GM23338 (cell line): ENCODE results near the gene DPP9. TPM values are rescaled to one million over a fixed set of nuclear protein-coding genes. Genes with fewer than 3 reads are reported as not detected.

Experiments used
- ATAC-seq: fragments of 200-7000 bp; cut with Tn5 transposase; 3 replicates; pipeline ENCODE4 v1.9.1; 2020
- DNase-seq: peaks from one replicate; pipeline ENCODE4 v3.0.0-alpha.2; 2015; ENCODE audit warnings: low spot score
- H2AFZ ChIP-seq: fragments of 200-600 bp; sonication (generic); 2 replicates; pipeline ENCODE4 v1.8.0; 2016; ENCODE audit warnings: antibody characterized with exemption, mild to moderate bottlenecking, moderate library complexity
- H3F3A ChIP-seq: fragments of 200-600 bp; sonication (generic); replicated peaks from 2 replicates; pipeline ENCODE4 v1.8.0; 2017; ENCODE audit warnings: antibody characterized with exemption, mixed run types, low read depth
- H3K27ac ChIP-seq: fragments of 200-600 bp; sonication (generic); 2 replicates; pipeline ENCODE4 v1.6.1; 2016; ENCODE audit warnings: low read depth
- H3K27me3 ChIP-seq: fragments of 200-600 bp; sonication (generic); 2 replicates; pipeline ENCODE4 v1.8.0; 2016; ENCODE audit warnings: mild to moderate bottlenecking, mixed run types, moderate library complexity; ENCODE audit not compliant: insufficient read depth
- H3K36me3 ChIP-seq: fragments of 200-600 bp; sonication (generic); 2 replicates; pipeline ENCODE4 v1.8.0; 2016; ENCODE audit warnings: mild to moderate bottlenecking; ENCODE audit not compliant: insufficient read depth
- H3K4me1 ChIP-seq: fragments of 200-600 bp; sonication (generic); 2 replicates; pipeline ENCODE4 v1.8.0; 2016; ENCODE audit warnings: mild to moderate bottlenecking, moderate library complexity; ENCODE audit not compliant: insufficient read depth
- H3K4me2 ChIP-seq: fragments of 200-600 bp; sonication (generic); 2 replicates; pipeline ENCODE4 v1.7.1; 2017; ENCODE audit warnings: mixed run types
- H3K4me3 ChIP-seq: fragments of 200-600 bp; sonication (generic); 2 replicates; pipeline ENCODE4 v1.6.1; 2016; ENCODE audit warnings: mixed run types
- H3K79me2 ChIP-seq: fragments of 200-600 bp; sonication (generic); replicated peaks from 2 replicates; pipeline ENCODE4 v1.8.0; 2017; ENCODE audit warnings: mild to moderate bottlenecking; ENCODE audit not compliant: insufficient read depth
- H3K9me2 ChIP-seq: fragments of 200-600 bp; sonication (generic); 2 replicates; pipeline ENCODE4 v1.8.0; 2017; ENCODE audit not compliant: insufficient read depth
- H4K20me1 ChIP-seq: fragments of 200-600 bp; sonication (generic); replicated peaks from 2 replicates; pipeline ENCODE4 v1.8.0; 2017; ENCODE audit warnings: mild to moderate bottlenecking; ENCODE audit not compliant: insufficient read depth
- H3K27ac Mint-ChIP-seq: 2 replicates; pipeline ENCODE4 v1.8.0; 2020; ENCODE audit warnings: inconsistent platforms, mild to moderate bottlenecking, moderate library complexity, mixed read lengths
- H3K27me3 Mint-ChIP-seq: 3 replicates; pipeline ENCODE4 v1.8.0; 2022; ENCODE audit warnings: low read depth, mild to moderate bottlenecking, moderate library complexity, mixed read lengths, inconsistent platforms; ENCODE audit not compliant: insufficient read depth, poor library complexity
- H3K36me3 Mint-ChIP-seq: 3 replicates; pipeline ENCODE4 v1.8.0; 2021; ENCODE audit warnings: low read depth, mild to moderate bottlenecking, inconsistent platforms, moderate library complexity, mixed read lengths
- H3K4me1 Mint-ChIP-seq: 3 replicates; pipeline ENCODE4 v1.8.0; 2020; ENCODE audit warnings: mild to moderate bottlenecking, inconsistent platforms, mixed read lengths
- H3K4me3 Mint-ChIP-seq: 3 replicates; pipeline ENCODE4 v1.8.0; 2021; ENCODE audit warnings: moderate library complexity, mild to moderate bottlenecking, inconsistent platforms, mixed read lengths
- H3K9me3 Mint-ChIP-seq: 3 replicates; pipeline ENCODE4 v1.8.0; 2020; ENCODE audit warnings: moderate library complexity, mild to moderate bottlenecking, inconsistent platforms, mixed read lengths
- CREB1 ChIP-seq: fragments of 250-450 bp; sonication (Bioruptor Pico); IDR thresholded peaks from 2 replicates; pipeline ENCODE4 v1.5.0; 2020; ENCODE audit warnings: low read depth, mild to moderate bottlenecking, moderate library complexity
- EZH2 ChIP-seq: fragments of 200-600 bp; sonication (generic); IDR thresholded peaks from one replicate; pipeline ENCODE4 v1.8.0; 2017; ENCODE audit warnings: antibody characterized with exemption, mild to moderate bottlenecking, low read depth; ENCODE audit not compliant: unreplicated experiment
- EZH2phosphoT487 ChIP-seq: fragments of 200-600 bp; sonication (generic); IDR thresholded peaks from one replicate; pipeline ENCODE4 v1.8.1; 2018; ENCODE audit warnings: antibody characterized with exemption; ENCODE audit not compliant: unreplicated experiment
- JUNB ChIP-seq: IDR thresholded peaks from one replicate; pipeline ENCODE4 v1.6.1; 2016; ENCODE audit warnings: antibody characterized with exemption; ENCODE audit not compliant: unreplicated experiment
- NANOG ChIP-seq: IDR thresholded peaks from 2 replicates; pipeline ENCODE4 v1.6.1; 2016; ENCODE audit warnings: antibody characterized with exemption, borderline replicate concordance
- POLR2AphosphoS5 ChIP-seq: IDR thresholded peaks from 2 replicates; pipeline ENCODE4 v1.6.1; 2016; ENCODE audit warnings: antibody characterized with exemption, low read depth
- STAT1 ChIP-seq: IDR thresholded peaks from one replicate; pipeline ENCODE4 v1.6.1; 2016; ENCODE audit warnings: antibody characterized with exemption; ENCODE audit not compliant: unreplicated experiment
- ZNF114 ChIP-seq: fragments of 250-450 bp; sonication (Bioruptor Pico); IDR thresholded peaks from 2 replicates; pipeline ENCODE4 v1.5.0; 2020; ENCODE audit warnings: mild to moderate bottlenecking, moderate library complexity
- ZNF331 ChIP-seq: fragments of 250-450 bp; sonication (Bioruptor Pico); IDR thresholded peaks from 2 replicates; pipeline ENCODE4 v1.5.0; 2020; ENCODE audit warnings: low read depth, mild to moderate bottlenecking, moderate library complexity
- polyA plus RNA-seq: library from polyadenylated mRNA; unstranded; fragments of >200 nt; fragmentation: Nextera tagmentation; extraction: Ambion mirVana; gene quantifications from 2 replicates; pipeline ENCODE4 v1.2.1, GENCODE V29; 2016
- total RNA-seq: library from RNA; depleted of rRNA; stranded (reverse); fragments of >200 nt; shearing (Covaris generic); gene quantifications from 2 replicates; pipeline ENCODE4 v1.2.3, GENCODE V29; 2014
- TF ChIP-seq, protein P1 (sequence below), 2 experiments: fragments of 200-600 bp in 1 of 2; sonication (generic) in 1 of 2; conservative IDR thresholded peaks; 2 replicates each; pipeline versions ENCODE4 v1.5.1 to v1.6.1; 2016 to 2017; ENCODE audit warnings: antibody characterized with exemption in 2 of 2, low read depth in 2 of 2, mild to moderate bottlenecking in 2 of 2, moderate library complexity in 1 of 2
- TF ChIP-seq, protein P2 (sequence below): fragments of 250-450 bp; sonication (Bioruptor Pico); IDR thresholded peaks from 2 replicates; pipeline ENCODE4 v1.5.0; 2020; ENCODE audit warnings: mild to moderate bottlenecking, moderate library complexity
- TF ChIP-seq, protein P3 (sequence below): IDR thresholded peaks from one replicate; pipeline ENCODE4 v1.6.1; 2018; ENCODE audit warnings: antibody characterized with exemption; ENCODE audit not compliant: unreplicated experiment
- TF ChIP-seq, protein P4 (sequence below): IDR thresholded peaks from 2 replicates; pipeline ENCODE4 v1.6.1; 2016; ENCODE audit warnings: antibody characterized with exemption

Gene DPP9
- total and polyA plus RNA-seq, 2 experiments from 2014 or later = 19.5 to 49.2 TPM

DNA sequence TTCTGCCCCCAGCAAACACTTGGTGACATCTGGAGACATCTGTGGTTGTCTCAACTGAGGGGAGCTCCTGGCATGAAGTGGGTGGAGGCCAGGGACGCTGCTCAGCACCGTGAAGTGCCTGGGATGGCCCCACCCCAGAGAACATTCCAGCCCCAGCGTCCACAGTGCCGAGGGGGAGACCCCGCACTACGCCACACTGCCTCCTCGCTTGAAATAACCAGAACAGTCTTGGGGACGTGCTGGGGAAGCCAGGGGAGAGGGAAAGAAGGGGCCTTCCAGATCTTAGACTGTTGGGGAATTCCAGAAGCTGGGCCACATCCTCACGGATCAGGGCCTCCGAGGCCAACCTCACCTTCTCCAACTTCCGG, 4.2 kb downstream of the DPP9 start:
- peaks cover 5% of the 10 kb centered on the region; the same call in 2 of the 3 replicates for H3K9me3 Mint-ChIP-seq
- no peaks in the 10 kb centered on the region for H3K27me3 ChIP-seq
- no peaks in the 10 kb centered on the region; the same call in 1 of the 2 replicates for H3K36me3 ChIP-seq
- H3K27me3 Mint-ChIP-seq = peaks cover 10% of the 10 kb centered on the region
- TF ChIP-seq EZH2phosphoT487 (no peak), JUNB (no peak), EZH2 (no peak), CREB1 (CRISPR knock-in tag) (no peak), ZNF114 (no peak), POLR2AphosphoS5 (no peak), NANOG (no peak), ZNF331 (CRISPR knock-in tag) (no peak), STAT1 (no peak)
- TF ChIP-seq, protein P1, sequence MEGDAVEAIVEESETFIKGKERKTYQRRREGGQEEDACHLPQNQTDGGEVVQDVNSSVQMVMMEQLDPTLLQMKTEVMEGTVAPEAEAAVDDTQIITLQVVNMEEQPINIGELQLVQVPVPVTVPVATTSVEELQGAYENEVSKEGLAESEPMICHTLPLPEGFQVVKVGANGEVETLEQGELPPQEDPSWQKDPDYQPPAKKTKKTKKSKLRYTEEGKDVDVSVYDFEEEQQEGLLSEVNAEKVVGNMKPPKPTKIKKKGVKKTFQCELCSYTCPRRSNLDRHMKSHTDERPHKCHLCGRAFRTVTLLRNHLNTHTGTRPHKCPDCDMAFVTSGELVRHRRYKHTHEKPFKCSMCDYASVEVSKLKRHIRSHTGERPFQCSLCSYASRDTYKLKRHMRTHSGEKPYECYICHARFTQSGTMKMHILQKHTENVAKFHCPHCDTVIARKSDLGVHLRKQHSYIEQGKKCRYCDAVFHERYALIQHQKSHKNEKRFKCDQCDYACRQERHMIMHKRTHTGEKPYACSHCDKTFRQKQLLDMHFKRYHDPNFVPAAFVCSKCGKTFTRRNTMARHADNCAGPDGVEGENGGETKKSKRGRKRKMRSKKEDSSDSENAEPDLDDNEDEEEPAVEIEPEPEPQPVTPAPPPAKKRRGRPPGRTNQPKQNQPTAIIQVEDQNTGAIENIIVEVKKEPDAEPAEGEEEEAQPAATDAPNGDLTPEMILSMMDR (conservative IDR thresholded peaks at IDR 0.05; ENCODE audit: low read depth in 2 of 2) = no peak
- TF ChIP-seq, protein P2, sequence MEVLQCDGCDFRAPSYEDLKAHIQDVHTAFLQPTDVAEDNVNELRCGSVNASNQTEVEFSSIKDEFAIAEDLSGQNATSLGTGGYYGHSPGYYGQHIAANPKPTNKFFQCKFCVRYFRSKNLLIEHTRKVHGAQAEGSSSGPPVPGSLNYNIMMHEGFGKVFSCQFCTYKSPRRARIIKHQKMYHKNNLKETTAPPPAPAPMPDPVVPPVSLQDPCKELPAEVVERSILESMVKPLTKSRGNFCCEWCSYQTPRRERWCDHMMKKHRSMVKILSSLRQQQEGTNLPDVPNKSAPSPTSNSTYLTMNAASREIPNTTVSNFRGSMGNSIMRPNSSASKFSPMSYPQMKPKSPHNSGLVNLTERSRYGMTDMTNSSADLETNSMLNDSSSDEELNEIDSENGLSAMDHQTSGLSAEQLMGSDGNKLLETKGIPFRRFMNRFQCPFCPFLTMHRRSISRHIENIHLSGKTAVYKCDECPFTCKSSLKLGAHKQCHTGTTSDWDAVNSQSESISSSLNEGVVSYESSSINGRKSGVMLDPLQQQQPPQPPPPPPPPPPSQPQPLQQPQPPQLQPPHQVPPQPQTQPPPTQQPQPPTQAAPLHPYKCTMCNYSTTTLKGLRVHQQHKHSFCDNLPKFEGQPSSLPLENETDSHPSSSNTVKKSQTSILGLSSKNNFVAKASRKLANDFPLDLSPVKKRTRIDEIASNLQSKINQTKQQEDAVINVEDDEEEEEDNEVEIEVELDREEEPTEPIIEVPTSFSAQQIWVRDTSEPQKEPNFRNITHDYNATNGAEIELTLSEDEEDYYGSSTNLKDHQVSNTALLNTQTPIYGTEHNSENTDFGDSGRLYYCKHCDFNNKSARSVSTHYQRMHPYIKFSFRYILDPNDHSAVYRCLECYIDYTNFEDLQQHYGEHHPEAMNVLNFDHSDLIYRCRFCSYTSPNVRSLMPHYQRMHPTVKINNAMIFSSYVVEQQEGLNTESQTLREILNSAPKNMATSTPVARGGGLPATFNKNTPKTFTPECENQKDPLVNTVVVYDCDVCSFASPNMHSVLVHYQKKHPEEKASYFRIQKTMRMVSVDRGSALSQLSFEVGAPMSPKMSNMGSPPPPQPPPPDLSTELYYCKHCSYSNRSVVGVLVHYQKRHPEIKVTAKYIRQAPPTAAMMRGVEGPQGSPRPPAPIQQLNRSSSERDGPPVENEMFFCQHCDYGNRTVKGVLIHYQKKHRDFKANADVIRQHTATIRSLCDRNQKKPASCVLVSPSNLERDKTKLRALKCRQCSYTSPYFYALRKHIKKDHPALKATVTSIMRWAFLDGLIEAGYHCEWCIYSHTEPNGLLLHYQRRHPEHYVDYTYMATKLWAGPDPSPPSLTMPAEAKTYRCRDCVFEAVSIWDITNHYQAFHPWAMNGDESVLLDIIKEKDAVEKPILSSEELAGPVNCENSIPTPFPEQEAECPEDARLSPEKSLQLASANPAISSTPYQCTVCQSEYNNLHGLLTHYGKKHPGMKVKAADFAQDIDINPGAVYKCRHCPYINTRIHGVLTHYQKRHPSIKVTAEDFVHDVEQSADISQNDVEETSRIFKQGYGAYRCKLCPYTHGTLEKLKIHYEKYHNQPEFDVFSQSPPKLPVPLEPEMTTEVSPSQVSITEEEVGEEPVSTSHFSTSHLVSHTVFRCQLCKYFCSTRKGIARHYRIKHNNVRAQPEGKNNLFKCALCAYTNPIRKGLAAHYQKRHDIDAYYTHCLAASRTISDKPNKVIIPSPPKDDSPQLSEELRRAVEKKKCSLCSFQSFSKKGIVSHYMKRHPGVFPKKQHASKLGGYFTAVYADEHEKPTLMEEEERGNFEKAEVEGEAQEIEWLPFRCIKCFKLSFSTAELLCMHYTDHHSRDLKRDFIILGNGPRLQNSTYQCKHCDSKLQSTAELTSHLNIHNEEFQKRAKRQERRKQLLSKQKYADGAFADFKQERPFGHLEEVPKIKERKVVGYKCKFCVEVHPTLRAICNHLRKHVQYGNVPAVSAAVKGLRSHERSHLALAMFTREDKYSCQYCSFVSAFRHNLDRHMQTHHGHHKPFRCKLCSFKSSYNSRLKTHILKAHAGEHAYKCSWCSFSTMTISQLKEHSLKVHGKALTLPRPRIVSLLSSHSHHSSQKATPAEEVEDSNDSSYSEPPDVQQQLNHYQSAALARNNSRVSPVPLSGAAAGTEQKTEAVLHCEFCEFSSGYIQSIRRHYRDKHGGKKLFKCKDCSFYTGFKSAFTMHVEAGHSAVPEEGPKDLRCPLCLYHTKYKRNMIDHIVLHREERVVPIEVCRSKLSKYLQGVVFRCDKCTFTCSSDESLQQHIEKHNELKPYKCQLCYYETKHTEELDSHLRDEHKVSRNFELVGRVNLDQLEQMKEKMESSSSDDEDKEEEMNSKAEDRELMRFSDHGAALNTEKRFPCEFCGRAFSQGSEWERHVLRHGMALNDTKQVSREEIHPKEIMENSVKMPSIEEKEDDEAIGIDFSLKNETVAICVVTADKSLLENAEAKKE (CRISPR knock-in tag) = no peak
- TF ChIP-seq, protein P3, sequence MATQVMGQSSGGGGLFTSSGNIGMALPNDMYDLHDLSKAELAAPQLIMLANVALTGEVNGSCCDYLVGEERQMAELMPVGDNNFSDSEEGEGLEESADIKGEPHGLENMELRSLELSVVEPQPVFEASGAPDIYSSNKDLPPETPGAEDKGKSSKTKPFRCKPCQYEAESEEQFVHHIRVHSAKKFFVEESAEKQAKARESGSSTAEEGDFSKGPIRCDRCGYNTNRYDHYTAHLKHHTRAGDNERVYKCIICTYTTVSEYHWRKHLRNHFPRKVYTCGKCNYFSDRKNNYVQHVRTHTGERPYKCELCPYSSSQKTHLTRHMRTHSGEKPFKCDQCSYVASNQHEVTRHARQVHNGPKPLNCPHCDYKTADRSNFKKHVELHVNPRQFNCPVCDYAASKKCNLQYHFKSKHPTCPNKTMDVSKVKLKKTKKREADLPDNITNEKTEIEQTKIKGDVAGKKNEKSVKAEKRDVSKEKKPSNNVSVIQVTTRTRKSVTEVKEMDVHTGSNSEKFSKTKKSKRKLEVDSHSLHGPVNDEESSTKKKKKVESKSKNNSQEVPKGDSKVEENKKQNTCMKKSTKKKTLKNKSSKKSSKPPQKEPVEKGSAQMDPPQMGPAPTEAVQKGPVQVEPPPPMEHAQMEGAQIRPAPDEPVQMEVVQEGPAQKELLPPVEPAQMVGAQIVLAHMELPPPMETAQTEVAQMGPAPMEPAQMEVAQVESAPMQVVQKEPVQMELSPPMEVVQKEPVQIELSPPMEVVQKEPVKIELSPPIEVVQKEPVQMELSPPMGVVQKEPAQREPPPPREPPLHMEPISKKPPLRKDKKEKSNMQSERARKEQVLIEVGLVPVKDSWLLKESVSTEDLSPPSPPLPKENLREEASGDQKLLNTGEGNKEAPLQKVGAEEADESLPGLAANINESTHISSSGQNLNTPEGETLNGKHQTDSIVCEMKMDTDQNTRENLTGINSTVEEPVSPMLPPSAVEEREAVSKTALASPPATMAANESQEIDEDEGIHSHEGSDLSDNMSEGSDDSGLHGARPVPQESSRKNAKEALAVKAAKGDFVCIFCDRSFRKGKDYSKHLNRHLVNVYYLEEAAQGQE = no peak
- TF ChIP-seq, protein P4, sequence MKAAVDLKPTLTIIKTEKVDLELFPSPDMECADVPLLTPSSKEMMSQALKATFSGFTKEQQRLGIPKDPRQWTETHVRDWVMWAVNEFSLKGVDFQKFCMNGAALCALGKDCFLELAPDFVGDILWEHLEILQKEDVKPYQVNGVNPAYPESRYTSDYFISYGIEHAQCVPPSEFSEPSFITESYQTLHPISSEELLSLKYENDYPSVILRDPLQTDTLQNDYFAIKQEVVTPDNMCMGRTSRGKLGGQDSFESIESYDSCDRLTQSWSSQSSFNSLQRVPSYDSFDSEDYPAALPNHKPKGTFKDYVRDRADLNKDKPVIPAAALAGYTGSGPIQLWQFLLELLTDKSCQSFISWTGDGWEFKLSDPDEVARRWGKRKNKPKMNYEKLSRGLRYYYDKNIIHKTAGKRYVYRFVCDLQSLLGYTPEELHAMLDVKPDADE = no peak
- H3F3A ChIP-seq = no peaks in the 10 kb centered on the region
- DNase-seq = no peak
- no peaks in the 10 kb centered on the region; the same call in 1 of the 2 replicates for H4K20me1 ChIP-seq
- peaks cover 9% of the 10 kb centered on the region; the same call in 1 of the 2 replicates for H3K4me1 ChIP-seq
- no peak overlapping the region for H3K4me3 ChIP-seq
- H3K4me2 ChIP-seq = no peak overlapping the region
- H3K36me3 Mint-ChIP-seq = peaks cover 40% of the 10 kb centered on the region
- no peak overlapping the region for H2AFZ ChIP-seq
- peaks cover 24% of the 10 kb centered on the region for H3K79me2 ChIP-seq
- H3K27ac ChIP-seq = no peak overlapping the region
- peaks cover 2% of the 10 kb centered on the region; the same call in 1 of the 3 replicates for H3K4me1 Mint-ChIP-seq
- H3K4me3 Mint-ChIP-seq = no peak overlapping the region
- no peak for ATAC-seq
- H3K27ac Mint-ChIP-seq = no peak overlapping the region
- no peaks in the 10 kb centered on the region for H3K9me2 ChIP-seq
